HEK293T (cell line): Measurements from ENCODE around the gene HSPH1.

Experiments used
- CTCF ChIA-PET: fragments of 350-600 bp; formaldehyde crosslinking; extraction: SDS; loops from one replicate; lab custom pipeline; 2021; ENCODE audit warnings: antibody characterized with exemption, inconsistent platforms; lab: Yijun Ruan, JAX
- POLR2A ChIA-PET: fragments of 350-600 bp; formaldehyde crosslinking; extraction: SDS; loops from one replicate; lab custom pipeline; 2020; ENCODE audit warnings: antibody characterized with exemption, inconsistent platforms; lab: Yijun Ruan, JAX
- DNase-seq: peaks from one replicate; pipeline ENCODE4 v3.0.0; 2012; ENCODE audit warnings: mixed read lengths; ENCODE audit errors: extremely low spot score
- ARNT ChIP-seq: fragments of 450-650 bp; IDR thresholded peaks from 2 replicates; pipeline ENCODE4 v1.6.1; 2017; ENCODE audit warnings: mild to moderate bottlenecking
- BHLHE40 ChIP-seq: fragments of 450-650 bp; IDR thresholded peaks from 2 replicates; pipeline ENCODE4 v1.6.1; 2016; ENCODE audit warnings: mild to moderate bottlenecking, moderate library complexity, borderline replicate concordance
- CTBP1 ChIP-seq: fragments of 450-650 bp; IDR thresholded peaks from 2 replicates; pipeline ENCODE4 v1.6.1; 2016; ENCODE audit warnings: borderline replicate concordance
- ELF4 ChIP-seq: fragments of 450-650 bp; IDR thresholded peaks from 2 replicates; pipeline ENCODE4 v1.6.1; 2017; ENCODE audit warnings: antibody characterized with exemption
- FOXA1 ChIP-seq: fragments of 450-650 bp; IDR thresholded peaks from 2 replicates; pipeline ENCODE4 v1.6.1; 2016; ENCODE audit warnings: mild to moderate bottlenecking
- FOXK2 ChIP-seq: fragments of 450-650 bp; IDR thresholded peaks from 2 replicates; pipeline ENCODE4 v1.6.1; 2016; ENCODE audit warnings: mild to moderate bottlenecking
- FOXM1 ChIP-seq: fragments of 450-650 bp; IDR thresholded peaks from 2 replicates; pipeline ENCODE4 v1.6.1; 2017; ENCODE audit warnings: mild to moderate bottlenecking, borderline replicate concordance
- HDGF ChIP-seq: fragments of 450-650 bp; IDR thresholded peaks from 2 replicates; pipeline ENCODE4 v1.6.1; 2017; ENCODE audit warnings: antibody characterized with exemption, borderline replicate concordance
- L3MBTL2 ChIP-seq: fragments of 450-650 bp; conservative IDR thresholded peaks from 2 replicates; pipeline ENCODE4 v1.6.1; 2016; ENCODE audit warnings: mild to moderate bottlenecking
- LEF1 ChIP-seq: fragments of 450-650 bp; IDR thresholded peaks from 2 replicates; pipeline ENCODE4 v1.6.1; 2017; ENCODE audit warnings: mild to moderate bottlenecking, borderline replicate concordance
- NFRKB ChIP-seq: fragments of 450-650 bp; IDR thresholded peaks from 2 replicates; pipeline ENCODE4 v1.6.1; 2016; ENCODE audit warnings: mild to moderate bottlenecking, moderate library complexity
- PKNOX1 ChIP-seq: fragments of 450-650 bp; IDR thresholded peaks from 2 replicates; pipeline ENCODE4 v1.6.1; 2016
- SP1 ChIP-seq: fragments of 450-650 bp; IDR thresholded peaks from 2 replicates; pipeline ENCODE4 v1.6.1; 2017
- SUZ12 ChIP-seq: fragments of 450-650 bp; IDR thresholded peaks from 2 replicates; pipeline ENCODE4 v1.6.1; 2016; ENCODE audit warnings: mild to moderate bottlenecking
- TARDBP ChIP-seq: fragments of 450-650 bp; IDR thresholded peaks from 2 replicates; pipeline ENCODE4 v1.6.1; 2016
- ZNF384 ChIP-seq: fragments of 450-650 bp; IDR thresholded peaks from 2 replicates; pipeline ENCODE4 v1.6.1; 2016

HSPH1 gene

GRCh38 chr13:31111136-31111535 lies 50.6 kb downstream of the HSPH1 start:
- no peak for DNase-seq
- ChIA-PET POLR2A (no interaction called here), CTCF (no interaction called here)
- TF ChIP-seq NFRKB, result no peak
- no peak for TF ChIP-seq LEF1
- no peak for TF ChIP-seq TARDBP
- TF ChIP-seq BHLHE40, result no peak
- no peak for TF ChIP-seq PKNOX1
- no peak for TF ChIP-seq HDGF
- no peak for TF ChIP-seq FOXK2
- TF ChIP-seq L3MBTL2, result no peak
- no peak for TF ChIP-seq FOXA1
- no peak for TF ChIP-seq SP1

GRCh38 chr13:31110617-31111016 lies 51.1 kb downstream of the HSPH1 start:
- DNase-seq, result no peak
- TF ChIP-seq HDGF, result no peak
- CTCF ChIA-PET, result no interaction called here
- POLR2A ChIA-PET, result no interaction called here

GRCh38 chr13:31110169-31110568 lies 51.5 kb downstream of the HSPH1 start:
- ChIA-PET CTCF (no interaction called here), POLR2A (no interaction called here)
- no peak for DNase-seq
- TF ChIP-seq LEF1 (no peak), FOXM1 (no peak), BHLHE40 (no peak), NFRKB (no peak), PKNOX1 (no peak), TARDBP (no peak), ZNF384 (no peak), HDGF (no peak), FOXA1 (no peak), ARNT (no peak), SUZ12 (no peak), CTBP1 (no peak), ELF4 (no peak), SP1 (no peak), FOXK2 (no peak), L3MBTL2 (no peak)

GRCh38 chr13:31107109-31107508 lies 54.6 kb downstream of the HSPH1 start:
- CTCF ChIA-PET, result no interaction called here
- DNase-seq, result no peak
- POLR2A ChIA-PET, result no interaction called here
- TF ChIP-seq ELF4 (no peak), L3MBTL2 (no peak)

GRCh38 chr13:31105856-31106255 lies 55.8 kb downstream of the HSPH1 start:
- ChIA-PET CTCF (no interaction called here), POLR2A (no interaction called here)
- DNase-seq, result no peak
- TF ChIP-seq LEF1 (no peak), ZNF384 (no peak), ELF4 (no peak), NFRKB (no peak), SP1 (no peak), BHLHE40 (no peak), CTBP1 (no peak), PKNOX1 (no peak)

- no peak for TF ChIP-seq CTBP1
- no peak for TF ChIP-seq TARDBP
- TF ChIP-seq NFRKB, result no peak
- TF ChIP-seq L3MBTL2, result no peak
- TF ChIP-seq SUZ12, result no peak
- no peak for TF ChIP-seq ZNF384
- no peak for TF ChIP-seq ELF4
- TF ChIP-seq FOXM1, result no peak
- no peak for TF ChIP-seq HDGF
- POLR2A ChIA-PET, result no interaction called here
- DNase-seq, result no peak
- CTCF ChIA-PET, result interaction anchor here (0.6 kb wide), 1 partner anchor 634 kb away, joined by 4 read pairs; the partner anchor contains the start of gene RXFP2
Observed at GRCh38 chr13:31105020-31105795, 56.5 kb downstream of the HSPH1 start.

GRCh38 chr13:31102905-31103304 lies 58.8 kb downstream of the HSPH1 start:
- ChIA-PET POLR2A (no interaction called here), CTCF (no interaction called here)
- TF ChIP-seq ELF4 (no peak), LEF1 (no peak), NFRKB (no peak), SUZ12 (no peak), BHLHE40 (no peak), HDGF (no peak), ZNF384 (no peak), SP1 (no peak), L3MBTL2 (no peak), ARNT (no peak)
- no peak for DNase-seq
